Measurements from ENCODE around the gene PFN3. TPM values are rescaled to one million over a fixed set of nuclear protein-coding genes. Genes with fewer than 3 reads are reported as not detected.

PFN3 gene
- total and polyA plus RNA-seq, 4 donors = not detected

- peaks cover 0 to 28% (median 7%) of the 10 kb centered on the region in 4 donors for H3K36me3 ChIP-seq (ENCODE audit: control insufficient read depth in 4 of 4, insufficient read depth in 4 of 4, low read length in 4 of 4)
- no peak for DNase-seq
- no peak for ATAC-seq (ENCODE audit: insufficient read depth, low FRiP score)
- H3K27ac ChIP-seq (ENCODE audit: low read depth in 1 of 2, low read length in 1 of 2) = no peak overlapping the region
- H3K4me1 ChIP-seq (ENCODE audit: control insufficient read depth in 5 of 5, insufficient read depth in 5 of 5, low read length in 5 of 5) = peaks cover 0 to 16% (median 11%) of the 10 kb centered on the region in 5 donors
- whole genome bisulfite sequencing, 2 donors = 84 to 87% methylated on average over 15 of the region's 15 CpGs
- H3K9me3 ChIP-seq (ENCODE audit: control insufficient read depth in 4 of 4, insufficient read depth in 3 of 4, low read length in 3 of 4) = no peaks in the 10 kb centered on the region
- H3K27me3 ChIP-seq (ENCODE audit: control insufficient read depth in 3 of 3, insufficient read depth in 3 of 3, low read length in 2 of 3) = peaks cover 0 to 9% (median 7%) of the 10 kb centered on the region in 3 donors
- H3K4me3 ChIP-seq = no peak overlapping the region
- H3K9ac ChIP-seq (ENCODE audit: insufficient read depth in 1 of 2, low read length in 2 of 2) = no peak overlapping the region
- TF ChIP-seq CTCF (IDR thresholded peaks at IDR 0.05; ENCODE audit: control extremely low read depth, extremely low read depth) = no peak
Measured at GRCh38 chr5:177443144-177443983, 42.9 kb upstream of the PFN3 start.

- WGBS, 2 donors = 91 to 92% methylated on average over 20 of the region's 20 CpGs
- peaks cover 0 to 30% (median 13%) of the 10 kb centered on the region in 4 donors for H3K36me3 ChIP-seq (ENCODE audit: control insufficient read depth in 4 of 4, insufficient read depth in 4 of 4, low read length in 4 of 4)
- no peak overlapping the region for H3K27ac ChIP-seq (ENCODE audit: low read depth in 1 of 2, low read length in 1 of 2)
- peaks cover 0 to 9% (median 6%) of the 10 kb centered on the region in 5 donors for H3K4me1 ChIP-seq (ENCODE audit: control insufficient read depth in 5 of 5, insufficient read depth in 5 of 5, low read length in 5 of 5)
- no peak overlapping the region for H3K4me3 ChIP-seq
- H3K27me3 ChIP-seq (ENCODE audit: control insufficient read depth in 3 of 3, insufficient read depth in 3 of 3, low read length in 2 of 3) = peaks cover 0 to 9% (median 4%) of the 10 kb centered on the region in 3 donors
- ATAC-seq (ENCODE audit: insufficient read depth, low FRiP score) (no peak), DNase-seq (no peak)
- no peak overlapping the region for H3K9ac ChIP-seq (ENCODE audit: insufficient read depth in 1 of 2, low read length in 2 of 2)
- no peaks in the 10 kb centered on the region for H3K9me3 ChIP-seq (ENCODE audit: control insufficient read depth in 4 of 4, insufficient read depth in 3 of 4, low read length in 3 of 4)
- no peak for TF ChIP-seq CTCF (IDR thresholded peaks at IDR 0.05; ENCODE audit: control extremely low read depth, extremely low read depth)
Measured at GRCh38 chr5:177442066-177442826, 41.8 kb upstream of the PFN3 start.

GRCh38 chr5:177440990-177441780, 40.7 kb upstream of the PFN3 start:
- WGBS, 2 donors = 91 to 92% methylated on average over 26 of the region's 26 CpGs

More at GRCh38 chr5:177440990-177441780, 40.7 kb upstream of the PFN3 start:
- ATAC-seq (ENCODE audit: insufficient read depth, low FRiP score) (no peak), DNase-seq (no peak)
- Histone ChIP-seq H3K9me3 (ENCODE audit: control insufficient read depth in 4 of 4, insufficient read depth in 3 of 4, low read length in 3 of 4) (no peaks in the 10 kb centered on the region), H3K4me3 (no peak overlapping the region), H3K4me1 (ENCODE audit: control insufficient read depth in 5 of 5, insufficient read depth in 5 of 5, low read length in 5 of 5) (peaks cover 0 to 7% (median 3%) of the 10 kb centered on the region in 5 donors), H3K27me3 (ENCODE audit: control insufficient read depth in 3 of 3, insufficient read depth in 3 of 3, low read length in 2 of 3) (peaks cover 0 to 8% (median 4%) of the 10 kb centered on the region in 3 donors), H3K9ac (ENCODE audit: insufficient read depth in 1 of 2, low read length in 2 of 2) (no peak overlapping the region), H3K27ac (ENCODE audit: low read depth in 1 of 2, low read length in 1 of 2) (no peak overlapping the region), H3K36me3 (ENCODE audit: control insufficient read depth in 4 of 4, insufficient read depth in 4 of 4, low read length in 4 of 4) (peaks cover 0 to 37% (median 14%) of the 10 kb centered on the region in 4 donors)
- TF ChIP-seq CTCF (IDR thresholded peaks at IDR 0.05; ENCODE audit: control extremely low read depth, extremely low read depth) = no peak

Data from lung (tissue), 12 donors.